ENCODE results near the gene NUDT3. TPM values are rescaled to one million over a fixed set of nuclear protein-coding genes. Genes with fewer than 3 reads are reported as not detected.

NUDT3 gene
- total RNA-seq, 1 donor from 2014 or later, result 33.3 TPM

- TF ChIP-seq CTCF (IDR thresholded peaks at IDR 0.05; ENCODE audit: unreplicated experiment), result no peak
- no peak for DNase-seq (ENCODE audit: low spot score in 2 of 2, unreplicated experiment in 2 of 2)
- Mint-ChIP-seq H3K36me3 (peaks cover 14% of the 10 kb centered on the region), H3K27ac (no peak overlapping the region), H3K9me3 (no peaks in the 10 kb centered on the region), H3K4me1 (peaks cover 6% of the 10 kb centered on the region), H3K27me3 (ENCODE audit: low read depth) (no peaks in the 10 kb centered on the region), H3K4me3 (no peak overlapping the region)
Measured at GRCh38 chr6:34276881-34277762, 115.3 kb downstream of the NUDT3 start.

- Mint-ChIP-seq H3K27ac (no peak overlapping the region), H3K4me1 (peaks cover 6% of the 10 kb centered on the region), H3K36me3 (peaks cover 14% of the 10 kb centered on the region), H3K4me3 (no peak overlapping the region), H3K27me3 (ENCODE audit: low read depth) (no peaks in the 10 kb centered on the region), H3K9me3 (no peaks in the 10 kb centered on the region)
- TF ChIP-seq CTCF (IDR thresholded peaks at IDR 0.05; ENCODE audit: unreplicated experiment), result no peak
- no peak for DNase-seq (ENCODE audit: low spot score in 2 of 2, unreplicated experiment in 2 of 2)
Measured at GRCh38 chr6:34276191-34276590, 116.3 kb downstream of the NUDT3 start.

GRCh38 chr6:34275128-34275804 lies 117.2 kb downstream of the NUDT3 start:
- no peak overlapping the region for H3K27ac Mint-ChIP-seq
- no peak for DNase-seq (ENCODE audit: low spot score in 2 of 2, unreplicated experiment in 2 of 2)
- H3K4me3 Mint-ChIP-seq, result no peak overlapping the region
- H3K27me3 Mint-ChIP-seq (ENCODE audit: low read depth), result no peaks in the 10 kb centered on the region
- no peaks in the 10 kb centered on the region for H3K9me3 Mint-ChIP-seq
- peaks cover 6% of the 10 kb centered on the region for H3K4me1 Mint-ChIP-seq
- no peak for TF ChIP-seq CTCF (IDR thresholded peaks at IDR 0.05; ENCODE audit: unreplicated experiment)
- H3K36me3 Mint-ChIP-seq, result peaks cover 14% of the 10 kb centered on the region

- no peak for TF ChIP-seq CTCF (IDR thresholded peaks at IDR 0.05; ENCODE audit: unreplicated experiment)
- DNase-seq (ENCODE audit: low spot score in 2 of 2, unreplicated experiment in 2 of 2), result no peak
- Mint-ChIP-seq H3K27ac (no peak overlapping the region), H3K4me1 (peaks cover 6% of the 10 kb centered on the region), H3K9me3 (no peaks in the 10 kb centered on the region), H3K36me3 (peaks cover 7% of the 10 kb centered on the region), H3K27me3 (ENCODE audit: low read depth) (no peaks in the 10 kb centered on the region), H3K4me3 (no peak overlapping the region)
Measured at GRCh38 chr6:34274129-34274528, 118.3 kb downstream of the NUDT3 start.

- DNase-seq (ENCODE audit: low spot score in 2 of 2, unreplicated experiment in 2 of 2), result no peak
- Mint-ChIP-seq H3K4me3 (no peak overlapping the region), H3K9me3 (no peaks in the 10 kb centered on the region), H3K4me1 (peaks cover 6% of the 10 kb centered on the region), H3K27ac (no peak overlapping the region), H3K27me3 (ENCODE audit: low read depth) (no peaks in the 10 kb centered on the region), H3K36me3 (peaks cover 1% of the 10 kb centered on the region)
- TF ChIP-seq CTCF (IDR thresholded peaks at IDR 0.05; ENCODE audit: unreplicated experiment), result no peak
Measured at GRCh38 chr6:34273242-34273805, 119.1 kb downstream of the NUDT3 start.

Data from mesothelial cell of epicardium (in vitro differentiated cells).